ENCODE data around the gene ZNF778. TPM values are rescaled to one million over a fixed set of nuclear protein-coding genes. Genes with fewer than 3 reads are reported as not detected.

The ZNF778 gene
- total and polyA plus RNA-seq, 2 experiments from 2014 or later: 1.3 to 2.9 TPM

GRCh38 chr16:89261691-89262563 is 44.4 kb downstream of the ZNF778 start:
- Histone ChIP-seq H4K20me1 (ENCODE audit: insufficient read depth, poor library complexity, severe bottlenecking) (no peaks in the 10 kb centered on the region), H3K4me3 (no peak overlapping the region), H3K9me2 (replicated peaks; ENCODE audit: insufficient read depth) (no peaks in the 10 kb centered on the region), H3K4me2 (no peak overlapping the region), H3K4me1 (ENCODE audit: insufficient read depth) (no peaks in the 10 kb centered on the region), H3K36me3 (replicated peaks; ENCODE audit: insufficient read depth, low read depth) (no peaks in the 10 kb centered on the region), H3K79me2 (no peaks in the 10 kb centered on the region), H3K27me3 (peaks cover 12% of the 10 kb centered on the region), H2AFZ (no peak overlapping the region), H3K27ac (no peak overlapping the region), H3K9me3 (ENCODE audit: low read depth) (no peaks in the 10 kb centered on the region)
- no peak for DNase-seq (ENCODE audit: low spot score)
- WGBS (ENCODE audit: low lambda C conversion rate, missing lambda C conversion rate): 89% methylated on average over 30 of the region's 30 CpGs
- no peak for TF ChIP-seq CTCF (IDR thresholded peaks at IDR 0.05; ENCODE audit: poor library complexity)
- no peak for TF ChIP-seq EZH2 (IDR thresholded peaks at IDR 0.05; ENCODE audit: borderline replicate concordance)
- TF ChIP-seq EZH2phosphoT487 (IDR thresholded peaks at IDR 0.05; ENCODE audit: low read depth, severe bottlenecking, unreplicated experiment): no peak

GRCh38 chr16:89264800-89265550 is 47.5 kb downstream of the ZNF778 start:
- TF ChIP-seq EZH2phosphoT487 (IDR thresholded peaks at IDR 0.05; ENCODE audit: low read depth, severe bottlenecking, unreplicated experiment) (no peak), CTCF (IDR thresholded peaks at IDR 0.05; ENCODE audit: poor library complexity) (no peak), EZH2 (IDR thresholded peaks at IDR 0.05; ENCODE audit: borderline replicate concordance) (no peak)
- H2AFZ ChIP-seq: no peak overlapping the region
- H3K9me2 ChIP-seq (replicated peaks; ENCODE audit: insufficient read depth): no peaks in the 10 kb centered on the region
- no peaks in the 10 kb centered on the region for H3K36me3 ChIP-seq (replicated peaks; ENCODE audit: insufficient read depth, low read depth)
- H3K27ac ChIP-seq: no peak overlapping the region
- H3K27me3 ChIP-seq: no peaks in the 10 kb centered on the region
- H3K79me2 ChIP-seq: no peaks in the 10 kb centered on the region
- 97% methylated on average over 19 of the region's 19 CpGs for WGBS (ENCODE audit: low lambda C conversion rate, missing lambda C conversion rate)
- H4K20me1 ChIP-seq (ENCODE audit: insufficient read depth, poor library complexity, severe bottlenecking): no peaks in the 10 kb centered on the region
- no peak overlapping the region for H3K4me2 ChIP-seq
- no peak overlapping the region for H3K4me3 ChIP-seq
- no peak for DNase-seq (ENCODE audit: low spot score)
- no peaks in the 10 kb centered on the region for H3K4me1 ChIP-seq (ENCODE audit: insufficient read depth)
- H3K9me3 ChIP-seq (ENCODE audit: low read depth): no peaks in the 10 kb centered on the region

- 97% methylated on average over 21 of the region's 21 CpGs for WGBS (ENCODE audit: low lambda C conversion rate, missing lambda C conversion rate)
- Histone ChIP-seq H2AFZ (no peak overlapping the region), H3K27me3 (no peaks in the 10 kb centered on the region), H4K20me1 (ENCODE audit: insufficient read depth, poor library complexity, severe bottlenecking) (no peaks in the 10 kb centered on the region), H3K79me2 (no peaks in the 10 kb centered on the region), H3K9me3 (ENCODE audit: low read depth) (no peaks in the 10 kb centered on the region), H3K27ac (no peak overlapping the region), H3K4me2 (no peak overlapping the region), H3K9me2 (replicated peaks; ENCODE audit: insufficient read depth) (no peaks in the 10 kb centered on the region), H3K36me3 (replicated peaks; ENCODE audit: insufficient read depth, low read depth) (no peaks in the 10 kb centered on the region), H3K4me1 (ENCODE audit: insufficient read depth) (no peaks in the 10 kb centered on the region), H3K4me3 (no peak overlapping the region)
- TF ChIP-seq EZH2phosphoT487 (IDR thresholded peaks at IDR 0.05; ENCODE audit: low read depth, severe bottlenecking, unreplicated experiment): no peak
- no peak for TF ChIP-seq CTCF (IDR thresholded peaks at IDR 0.05; ENCODE audit: poor library complexity)
- no peak for TF ChIP-seq EZH2 (IDR thresholded peaks at IDR 0.05; ENCODE audit: borderline replicate concordance)
- no peak for DNase-seq (ENCODE audit: low spot score)
Measured at GRCh38 chr16:89265647-89266046, 48.1 kb downstream of the ZNF778 start.

All from hepatocyte (in vitro differentiated cells).